NCI-H1436 (cell line): ENCODE data around the gene ERICH6.
"Not testable (repeated sequence)": the region's sequence is repeated elsewhere in the genome, so short reads cannot be mapped to it uniquely, and the experiment has no call there.

ENCODE experiments used
- DNase-seq: peaks from one replicate; lab custom pipeline; 2025; lab: John Stamatoyannopoulos, UW

ERICH6 gene

GRCh38 chr3:150682279-150682678, 21.4 kb downstream of the ERICH6 start:
- DNase-seq, result no peak

- DNase-seq, result no peak
Observed at GRCh38 chr3:150681057-150681456, 22.7 kb downstream of the ERICH6 start.

GRCh38 chr3:150680562-150680961, 23.2 kb downstream of the ERICH6 start:
- DNase-seq, result no peak

- no peak for DNase-seq
Observed at GRCh38 chr3:150675587-150675986, 28.1 kb downstream of the ERICH6 start.

GRCh38 chr3:150673966-150674365, 29.8 kb downstream of the ERICH6 start:
- DNase-seq, result no peak

- DNase-seq, result no peak
Observed at GRCh38 chr3:150666167-150666566, 37.6 kb downstream of the ERICH6 start.

DNA sequence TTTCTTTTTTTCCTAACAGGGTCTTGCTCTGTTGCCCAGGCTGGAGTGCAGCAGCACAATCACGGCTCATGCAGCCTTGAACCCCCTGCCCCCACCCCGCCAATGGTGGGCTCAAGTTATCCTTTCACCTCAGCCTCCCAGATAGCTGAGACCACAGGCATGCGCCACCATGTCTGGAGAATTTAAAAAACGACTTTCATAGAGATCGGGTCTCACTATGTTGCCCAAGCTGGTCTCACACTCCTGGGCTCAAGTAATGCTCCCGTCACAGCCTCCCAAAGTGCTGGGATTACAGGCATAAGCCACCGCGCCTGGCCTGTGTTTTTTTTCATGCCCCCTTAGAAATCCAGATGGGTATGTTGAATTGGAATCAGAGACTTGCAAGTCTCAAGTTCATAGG, 40.3 kb downstream of the ERICH6 start:
- no peak for DNase-seq

- no peak for DNase-seq
Observed at GRCh38 chr3:150662410-150663200, 41.1 kb downstream of the ERICH6 start.

- no peak for DNase-seq
Observed at GRCh38 chr3:150656316-150656715, 47.4 kb downstream of the ERICH6 start.

DNA sequence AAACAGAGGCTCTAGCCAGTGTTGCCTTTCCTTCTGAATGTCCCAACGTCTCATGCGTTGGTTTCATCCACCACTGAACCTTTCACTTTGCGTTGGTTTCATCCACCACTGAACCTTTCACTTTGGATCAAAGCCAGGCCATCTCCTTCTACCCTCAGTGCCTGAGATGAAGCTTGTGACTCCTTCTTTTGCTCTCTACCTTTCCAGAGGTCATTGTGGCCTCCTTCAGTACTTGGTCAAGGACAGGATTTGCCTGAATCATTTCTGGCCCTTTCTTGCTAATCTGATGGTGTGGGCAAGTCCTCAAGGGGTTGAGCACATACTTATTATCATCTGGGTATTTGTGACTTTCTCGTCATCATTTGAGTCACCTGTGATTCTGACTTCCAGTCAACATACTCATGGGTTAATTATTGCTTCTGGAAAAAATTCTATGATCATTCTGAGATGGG, 50.6 kb downstream of the ERICH6 start:
- no peak for DNase-seq

DNA sequence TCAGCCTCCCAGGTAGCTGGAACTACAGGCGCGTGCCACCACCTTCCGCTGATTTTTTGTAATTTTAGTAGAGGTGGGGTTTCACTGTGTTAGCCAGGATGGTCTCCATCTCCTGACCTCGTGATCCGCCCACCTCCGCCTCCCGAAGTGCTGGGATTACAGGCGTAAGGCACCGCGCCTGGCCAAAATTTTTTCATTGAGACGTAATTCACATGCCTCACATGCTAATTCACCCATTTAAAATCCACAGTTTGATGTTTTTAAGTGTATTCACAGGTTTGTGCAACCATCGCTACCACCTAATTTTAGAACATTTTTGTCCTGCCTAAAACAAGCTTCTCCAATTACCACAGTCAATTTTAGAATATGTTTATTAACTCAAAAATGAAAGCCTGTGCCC, 63.5 kb downstream of the ERICH6 start:
- no peak for DNase-seq

- DNase-seq, result no peak
Observed at GRCh38 chr3:150639262-150639661, 64.5 kb downstream of the ERICH6 start.

DNA sequence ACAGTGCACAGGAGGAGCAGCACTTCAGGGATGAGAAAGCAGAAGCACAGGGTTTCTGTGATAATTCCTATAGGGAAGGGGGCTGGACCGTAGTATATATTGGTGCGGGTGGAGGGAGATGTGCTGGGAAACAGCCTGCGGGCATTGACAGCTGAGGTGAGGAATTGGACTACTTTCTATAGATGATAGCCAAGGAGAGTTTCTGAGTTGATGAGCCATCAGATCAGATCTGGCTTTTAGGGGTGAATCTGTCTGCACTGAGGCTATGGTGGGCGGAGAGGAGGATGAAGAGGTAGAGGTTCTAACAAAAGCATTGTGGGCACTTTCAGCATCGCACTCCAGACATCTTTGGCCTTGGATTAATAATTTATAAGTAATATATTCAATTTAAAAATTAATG, 67.5 kb downstream of the ERICH6 start:
- DNase-seq, result no peak

DNA sequence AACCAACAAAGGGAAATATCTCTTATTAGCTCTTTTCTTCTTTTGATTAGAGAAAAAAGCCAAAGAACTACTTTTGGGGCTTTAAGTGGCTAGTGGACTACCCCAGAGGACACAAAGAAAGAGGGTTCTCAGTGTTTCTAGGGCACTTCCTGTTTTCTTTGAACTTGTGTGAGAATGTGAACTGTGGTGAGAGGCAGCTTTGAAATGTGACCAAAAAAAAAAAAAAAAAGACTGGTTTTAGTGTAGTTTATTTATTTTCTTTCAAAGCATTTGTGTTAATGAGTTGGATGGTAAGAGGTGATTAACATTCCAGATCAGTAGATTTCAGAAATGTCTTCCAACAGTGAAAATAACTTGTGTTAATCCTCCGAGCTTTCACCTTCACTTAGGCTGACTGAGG, 68.2 kb downstream of the ERICH6 start:
- DNase-seq, result no peak

- DNase-seq, result no peak
Observed at GRCh38 chr3:150635076-150635475, 68.6 kb downstream of the ERICH6 start.

DNA sequence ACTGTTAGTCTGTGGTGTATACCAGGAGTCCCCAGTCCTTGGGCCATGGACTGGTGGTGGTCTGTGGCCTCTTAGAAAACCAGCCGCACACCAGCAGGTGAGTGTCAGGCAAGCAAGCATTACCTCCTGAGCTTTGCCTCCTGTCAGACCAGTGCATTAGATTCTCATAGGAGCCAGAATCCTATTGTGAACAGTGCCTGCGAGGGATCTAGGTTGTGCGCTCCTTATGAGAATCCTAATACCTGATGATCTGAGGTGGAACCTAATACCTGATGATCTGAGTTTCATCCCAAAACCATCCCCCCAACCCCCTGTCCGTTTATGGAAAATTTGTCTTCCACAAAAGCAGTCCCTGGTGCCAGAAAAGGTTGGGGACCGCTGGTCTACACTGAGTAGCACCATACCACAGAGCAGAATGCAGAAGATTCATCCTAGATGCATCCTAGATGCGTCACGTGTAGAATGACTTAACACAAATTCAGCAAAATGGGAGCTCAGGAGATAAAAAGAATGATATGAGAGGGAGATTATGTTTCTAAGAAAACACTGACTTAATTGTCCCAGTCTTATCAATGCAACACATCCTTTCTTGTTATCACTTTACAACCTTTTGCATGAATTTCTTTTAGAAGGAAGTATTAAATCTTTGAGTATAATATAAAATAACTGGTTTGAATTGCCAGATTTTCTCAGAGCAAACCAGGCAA, 72.1 kb downstream of the ERICH6 start:
- DNase-seq, result no peak

DNA sequence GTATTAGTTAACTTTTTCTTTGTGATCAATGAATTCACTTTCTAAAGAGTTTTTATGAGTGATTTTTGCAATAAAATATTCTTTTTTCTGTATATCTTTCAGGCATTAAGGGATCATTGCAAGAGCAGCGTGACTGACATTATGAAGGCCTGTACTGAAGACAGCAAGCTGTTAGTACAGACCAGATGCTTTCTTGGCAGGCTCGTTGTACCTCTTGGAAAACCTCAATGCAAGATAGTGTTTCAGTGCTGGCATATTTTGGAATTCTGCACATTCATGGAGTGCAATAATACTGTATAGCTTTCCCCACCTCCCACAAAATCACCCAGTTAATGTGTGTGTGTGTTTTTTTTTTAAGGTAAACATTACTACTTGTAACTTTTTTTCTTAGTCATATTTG, 76.2 kb downstream of the ERICH6 start:
- DNase-seq, result no peak

GRCh38 chr3:150626148-150626930, 77.4 kb downstream of the ERICH6 start:
- no peak for DNase-seq

- no peak for DNase-seq
Observed at GRCh38 chr3:150623945-150624344, 79.8 kb downstream of the ERICH6 start.

GRCh38 chr3:150622955-150623354, 80.8 kb downstream of the ERICH6 start:
- not testable (repeated sequence) for DNase-seq

- DNase-seq, result no peak
Observed at GRCh38 chr3:150620002-150620689, 83.6 kb downstream of the ERICH6 start.
